ENCODE results near the gene DCX. TPM values are rescaled to one million over a fixed set of nuclear protein-coding genes. Genes with fewer than 3 reads are reported as not detected.

Gene DCX
- total RNA-seq, 1 experiment from 2014 or later = not detected

- Histone ChIP-seq H2AFZ (no peak overlapping the region), H3F3A (ENCODE audit: insufficient read depth, low read depth) (no peaks in the 10 kb centered on the region), H3K4me1 (replicated peaks; ENCODE audit: insufficient read depth) (no peaks in the 10 kb centered on the region), H3K27ac (no peak overlapping the region), H3K27me3 (ENCODE audit: insufficient read depth, low read depth) (no peaks in the 10 kb centered on the region; the same call in 1 of the 2 replicates), H4K20me1 (ENCODE audit: insufficient read depth) (no peaks in the 10 kb centered on the region), H3K4me2 (no peak overlapping the region), H3K79me2 (ENCODE audit: low read depth) (no peaks in the 10 kb centered on the region), H3K36me3 (ENCODE audit: low read depth) (no peaks in the 10 kb centered on the region), H3K9me3 (ENCODE audit: insufficient read depth, low read depth) (no peaks in the 10 kb centered on the region), H3K9me2 (ENCODE audit: insufficient read depth) (no peaks in the 10 kb centered on the region), H3K4me3 (no peak overlapping the region)
- no peak for DNase-seq
- TF ChIP-seq CTCF (conservative IDR thresholded peaks at IDR 0.05) (no peak), EZH2 (IDR thresholded peaks at IDR 0.05; ENCODE audit: low read depth) (no peak)
- CTCF ChIA-PET = no interaction called here
- POLR2A ChIA-PET (ENCODE audit: unreplicated experiment) = no interaction called here
- intact Hi-C loops (cut with micrococcal nuclease; ENCODE audit: unreplicated experiment) = no loop called here
- BruUV-seq (replicated peaks) = no TSS peak
These were observed 59.6 kb downstream of the DCX start for GRCh38 chrX:111352424-111352823.

GRCh38 chrX:111349934-111350333 is 62.1 kb downstream of the DCX start:
- no peak for DNase-seq
- H3K27me3 ChIP-seq (ENCODE audit: insufficient read depth, low read depth) = no peaks in the 10 kb centered on the region; the same call in 1 of the 2 replicates
- no TSS peak for BruUV-seq (replicated peaks)

GRCh38 chrX:111349101-111349500 is 62.9 kb downstream of the DCX start:
- no peaks in the 10 kb centered on the region for H3K9me2 ChIP-seq (ENCODE audit: insufficient read depth)
- no peak for DNase-seq
- no peaks in the 10 kb centered on the region; the same call in 1 of the 2 replicates for H3K27me3 ChIP-seq (ENCODE audit: insufficient read depth, low read depth)
- no peaks in the 10 kb centered on the region for H3K9me3 ChIP-seq (ENCODE audit: insufficient read depth, low read depth)
- H4K20me1 ChIP-seq (ENCODE audit: insufficient read depth) = no peaks in the 10 kb centered on the region
- POLR2A ChIA-PET (ENCODE audit: unreplicated experiment) = no interaction called here
- no peaks in the 10 kb centered on the region for H3F3A ChIP-seq (ENCODE audit: insufficient read depth, low read depth)
- H3K4me3 ChIP-seq = no peak overlapping the region
- H3K36me3 ChIP-seq (ENCODE audit: low read depth) = no peaks in the 10 kb centered on the region
- CTCF ChIA-PET = no interaction called here
- no TSS peak for BruUV-seq (replicated peaks)
- H3K4me1 ChIP-seq (replicated peaks; ENCODE audit: insufficient read depth) = no peaks in the 10 kb centered on the region
- H3K27ac ChIP-seq = no peak overlapping the region
- no peak for TF ChIP-seq CTCF (conservative IDR thresholded peaks at IDR 0.05)
- no peak for TF ChIP-seq EZH2 (IDR thresholded peaks at IDR 0.05; ENCODE audit: low read depth)
- no peak overlapping the region for H3K4me2 ChIP-seq
- H3K79me2 ChIP-seq (ENCODE audit: low read depth) = no peaks in the 10 kb centered on the region
- intact Hi-C loops (cut with micrococcal nuclease; ENCODE audit: unreplicated experiment) = no loop called here
- no peak overlapping the region for H2AFZ ChIP-seq

More at GRCh38 chrX:111349934-111350333, 62.1 kb downstream of the DCX start:
- Histone ChIP-seq H3F3A (ENCODE audit: insufficient read depth, low read depth) (no peaks in the 10 kb centered on the region), H4K20me1 (ENCODE audit: insufficient read depth) (no peaks in the 10 kb centered on the region), H3K36me3 (ENCODE audit: low read depth) (no peaks in the 10 kb centered on the region), H3K9me2 (ENCODE audit: insufficient read depth) (no peaks in the 10 kb centered on the region), H2AFZ (no peak overlapping the region), H3K4me3 (no peak overlapping the region), H3K79me2 (ENCODE audit: low read depth) (no peaks in the 10 kb centered on the region), H3K4me2 (no peak overlapping the region), H3K4me1 (replicated peaks; ENCODE audit: insufficient read depth) (no peaks in the 10 kb centered on the region), H3K27ac (no peak overlapping the region), H3K9me3 (ENCODE audit: insufficient read depth, low read depth) (no peaks in the 10 kb centered on the region)
- intact Hi-C loops (cut with micrococcal nuclease; ENCODE audit: unreplicated experiment) = no loop called here
- ChIA-PET POLR2A (ENCODE audit: unreplicated experiment) (no interaction called here), CTCF (no interaction called here)
- no peak for TF ChIP-seq EZH2 (IDR thresholded peaks at IDR 0.05; ENCODE audit: low read depth)
- no peak for TF ChIP-seq CTCF (conservative IDR thresholded peaks at IDR 0.05)
